HG02588 (cell line): Measurements from ENCODE around the gene MPRIP.
"Not testable (repeated sequence)": the region's sequence is repeated elsewhere in the genome, so short reads cannot be mapped to it uniquely, and the experiment has no call there.

Experiments
- ATAC-seq: cut with Tn5 transposase; IDR thresholded peaks from one replicate; pipeline ENCODE4 v1.9.1; 2021; ENCODE audit warnings: mild to moderate bottlenecking, moderate library complexity; ENCODE audit not compliant: unreplicated experiment

MPRIP gene

GRCh38 chr17:17042384-17042736 is at the start of gene MPRIP:
Gene MPRIP (plus strand): TSS chr17:17042457. CDS start chr17:17042849, 392 bp downstream.
- no peak for ATAC-seq

DNA sequence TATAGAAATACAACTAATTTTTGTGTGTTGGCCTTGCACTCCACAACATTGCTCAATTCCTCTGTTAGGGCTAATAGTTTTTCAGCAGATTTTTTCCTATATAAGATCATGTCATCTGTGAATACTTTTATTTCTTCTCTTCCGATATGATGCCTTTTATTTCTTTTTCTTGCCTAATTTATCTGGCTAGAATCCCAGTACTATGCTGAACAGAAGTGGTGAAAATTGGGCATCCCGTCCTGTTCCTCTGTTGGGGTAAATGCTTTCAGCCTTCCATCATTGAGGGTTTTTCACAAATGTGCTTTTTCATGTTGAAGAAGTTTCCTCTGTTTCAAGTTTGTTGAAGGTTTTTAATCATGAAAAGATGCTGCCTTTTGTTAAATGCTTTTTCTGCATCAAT is 47.6 kb upstream of the MPRIP start:
- no peak for ATAC-seq

DNA sequence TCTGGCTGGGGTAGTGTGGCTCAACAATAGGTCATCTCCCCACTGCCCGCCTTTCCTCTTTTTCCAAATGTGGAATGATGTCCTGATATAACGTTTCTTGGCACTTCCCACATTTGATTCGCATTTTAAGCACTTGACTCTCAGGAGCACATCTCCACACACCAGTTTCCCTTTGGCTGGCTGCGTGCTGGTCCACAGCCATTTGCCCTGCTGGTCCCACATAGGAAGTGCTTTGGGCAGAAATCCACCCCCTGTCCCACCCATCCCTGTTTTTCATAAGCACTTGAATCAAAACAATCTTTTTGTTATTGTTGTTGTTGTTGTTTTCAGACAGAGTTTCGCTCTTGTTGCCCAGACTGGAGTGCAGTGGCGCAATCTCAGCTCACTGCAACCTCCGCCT is 46.3 kb upstream of the MPRIP start:
- no peak for ATAC-seq

- ATAC-seq = not testable (repeated sequence)
These were observed 45.5 kb upstream of the MPRIP start for GRCh38 chr17:16996726-16997125.

GRCh38 chr17:16997514-16998429 is 44.5 kb upstream of the MPRIP start:
- ATAC-seq = peak; percentile 49

DNA sequence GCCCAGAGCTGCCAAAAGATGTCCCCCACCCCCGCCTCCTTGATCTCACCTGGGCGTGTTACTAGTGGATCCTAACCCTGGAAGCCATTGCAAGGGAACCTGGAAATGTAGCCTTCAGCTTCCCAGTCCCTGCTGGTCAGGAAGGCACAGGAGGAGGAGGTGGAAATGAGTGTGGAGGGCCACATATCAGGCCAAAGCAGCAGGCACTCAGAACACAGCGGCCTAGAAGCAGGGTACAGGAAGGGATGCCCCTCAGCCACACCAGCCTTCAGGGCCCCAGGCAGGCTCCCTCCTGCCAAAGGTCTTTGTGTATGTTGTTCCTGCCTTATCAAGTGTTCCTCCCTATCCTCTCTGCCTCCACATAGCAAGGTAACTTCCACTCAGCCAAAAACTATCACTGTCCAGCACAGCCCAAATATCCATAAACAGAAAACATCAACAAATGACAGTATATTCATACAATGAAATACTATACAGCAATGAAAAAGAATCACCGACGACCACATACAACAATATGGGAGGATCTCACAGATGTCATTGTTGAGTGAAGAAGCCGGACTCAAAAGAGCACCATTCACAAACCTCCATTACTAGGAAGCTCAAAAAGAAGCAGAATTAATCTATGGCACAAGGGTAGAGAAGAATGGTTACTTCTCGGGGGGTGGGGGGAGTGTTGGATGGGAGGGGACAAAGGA is 42.2 kb upstream of the MPRIP start:
- ATAC-seq = no peak

DNA sequence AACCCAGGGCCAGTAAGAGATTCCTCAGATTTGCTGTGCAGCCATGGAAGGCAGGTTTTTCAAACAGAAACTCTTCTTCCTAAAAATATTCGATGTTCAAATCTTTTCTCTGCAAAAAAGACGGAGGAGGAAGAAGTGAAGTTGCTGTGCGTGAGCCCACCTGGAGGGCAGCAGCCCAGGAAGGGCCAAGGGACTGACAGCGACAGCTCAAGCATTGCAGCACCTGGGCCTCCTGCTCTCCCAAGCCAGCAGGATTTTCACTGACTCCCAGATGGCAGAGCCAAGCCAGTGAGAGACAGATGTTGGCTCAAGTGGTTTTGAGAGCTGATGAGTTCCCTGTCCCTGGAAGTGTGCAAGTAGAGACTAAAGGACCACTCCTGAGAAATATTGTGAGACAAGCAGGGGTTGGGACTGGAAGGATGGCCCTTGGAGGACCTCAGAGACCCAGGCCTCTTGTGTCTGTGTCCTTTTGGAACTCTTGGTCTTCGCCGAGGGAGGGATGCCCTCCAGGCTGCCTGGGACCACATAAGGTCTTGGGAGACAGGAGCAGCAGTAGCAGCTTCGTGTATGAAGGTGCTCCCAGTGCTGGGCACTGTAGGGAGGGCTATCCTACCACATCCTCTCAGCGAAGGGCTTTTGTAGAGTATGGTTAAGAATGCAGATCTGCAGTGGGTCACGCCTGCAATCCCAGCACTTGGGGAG is 41.0 kb upstream of the MPRIP start:
- ATAC-seq = no peak

GRCh38 chr17:17001874-17002520 is 40.3 kb upstream of the MPRIP start:
- peak; percentile 82 for ATAC-seq

DNA sequence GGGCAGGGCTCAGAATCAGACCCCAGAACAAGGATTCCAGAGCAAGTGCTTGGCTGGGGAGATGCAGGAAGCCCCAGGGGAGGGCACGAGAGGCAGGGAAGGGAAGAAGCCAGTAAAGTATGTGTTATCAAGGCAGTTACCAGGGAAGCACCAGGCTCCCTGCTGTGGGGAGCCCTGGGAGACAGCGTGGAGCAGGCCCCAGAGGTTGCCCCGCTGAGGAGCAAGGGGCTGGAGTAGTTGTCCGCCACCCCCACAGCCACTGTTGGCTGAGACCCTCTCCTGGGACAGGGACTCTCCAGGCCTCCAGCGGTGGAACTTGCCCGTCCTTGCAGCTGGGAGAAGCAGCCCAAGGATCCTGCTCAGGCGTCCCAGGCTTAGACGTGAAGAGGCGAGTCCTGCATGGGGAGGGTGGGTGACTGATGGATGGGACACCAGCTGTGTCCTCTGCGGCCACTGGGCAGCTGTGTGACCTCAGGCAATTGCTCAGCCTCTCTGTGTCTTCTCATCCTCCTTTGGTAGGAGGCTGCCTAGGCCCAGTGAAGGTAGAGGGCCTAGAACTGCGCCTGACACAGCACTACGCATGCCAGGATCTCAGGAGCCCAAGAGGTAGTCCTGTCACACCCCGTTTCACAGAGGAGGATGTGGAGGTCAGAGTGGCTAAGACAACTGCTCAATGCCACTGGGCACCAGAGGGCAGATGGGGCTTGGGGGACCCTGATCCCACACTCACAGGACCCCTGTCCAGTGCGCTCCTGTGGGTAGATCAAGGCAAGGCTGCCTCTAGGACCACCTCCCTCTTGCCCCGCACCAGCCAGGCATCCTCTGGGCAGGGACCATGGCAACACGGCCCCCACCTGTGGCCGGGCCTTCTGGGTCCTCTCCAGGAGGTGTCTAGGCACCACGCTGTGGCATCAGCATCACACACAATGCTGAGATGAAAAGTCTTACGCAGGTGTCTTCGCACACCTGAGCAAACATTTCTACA is 39.2 kb upstream of the MPRIP start:
- ATAC-seq = not testable (repeated sequence)

DNA sequence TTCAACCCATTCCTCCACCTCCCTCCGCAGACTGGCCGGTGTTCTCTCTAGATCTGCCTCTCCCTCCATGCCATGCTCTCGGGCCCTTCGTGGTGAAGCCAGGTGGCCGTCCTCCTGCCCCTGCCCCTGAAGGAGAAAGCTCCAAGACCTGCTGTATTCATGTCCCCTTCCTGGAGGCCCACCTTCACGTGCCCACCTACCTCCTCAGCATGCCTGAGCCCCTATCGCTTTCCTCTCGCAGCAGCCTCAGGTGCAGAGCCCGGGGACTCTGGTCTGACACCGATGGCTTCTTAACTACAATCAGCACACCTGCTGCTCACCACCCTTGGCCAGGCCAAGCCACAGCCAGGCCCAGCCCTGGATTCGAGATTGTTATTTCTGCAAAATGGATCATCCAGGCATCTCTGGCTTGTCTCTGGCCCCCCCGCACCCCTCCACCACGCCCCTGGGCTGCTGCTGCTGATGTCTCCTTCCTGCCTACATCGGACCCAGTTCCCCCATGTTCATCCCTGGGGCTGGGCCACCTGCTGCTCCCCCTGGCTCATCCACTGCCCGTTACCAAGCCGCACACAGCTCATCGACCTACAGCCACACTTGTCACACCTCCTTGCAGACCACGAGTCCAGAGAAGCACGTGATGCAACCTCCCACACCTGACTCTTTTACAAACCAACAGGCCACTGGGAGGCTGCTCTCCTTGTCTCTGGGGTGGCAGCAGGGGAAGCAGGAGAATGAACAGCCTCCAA is 37.8 kb upstream of the MPRIP start:
- no peak for ATAC-seq

- ATAC-seq = not testable (repeated sequence)
These were observed 37.2 kb upstream of the MPRIP start for GRCh38 chr17:17004997-17005614.

GRCh38 chr17:17007891-17008290 is 34.4 kb upstream of the MPRIP start:
- not testable (repeated sequence) for ATAC-seq

DNA sequence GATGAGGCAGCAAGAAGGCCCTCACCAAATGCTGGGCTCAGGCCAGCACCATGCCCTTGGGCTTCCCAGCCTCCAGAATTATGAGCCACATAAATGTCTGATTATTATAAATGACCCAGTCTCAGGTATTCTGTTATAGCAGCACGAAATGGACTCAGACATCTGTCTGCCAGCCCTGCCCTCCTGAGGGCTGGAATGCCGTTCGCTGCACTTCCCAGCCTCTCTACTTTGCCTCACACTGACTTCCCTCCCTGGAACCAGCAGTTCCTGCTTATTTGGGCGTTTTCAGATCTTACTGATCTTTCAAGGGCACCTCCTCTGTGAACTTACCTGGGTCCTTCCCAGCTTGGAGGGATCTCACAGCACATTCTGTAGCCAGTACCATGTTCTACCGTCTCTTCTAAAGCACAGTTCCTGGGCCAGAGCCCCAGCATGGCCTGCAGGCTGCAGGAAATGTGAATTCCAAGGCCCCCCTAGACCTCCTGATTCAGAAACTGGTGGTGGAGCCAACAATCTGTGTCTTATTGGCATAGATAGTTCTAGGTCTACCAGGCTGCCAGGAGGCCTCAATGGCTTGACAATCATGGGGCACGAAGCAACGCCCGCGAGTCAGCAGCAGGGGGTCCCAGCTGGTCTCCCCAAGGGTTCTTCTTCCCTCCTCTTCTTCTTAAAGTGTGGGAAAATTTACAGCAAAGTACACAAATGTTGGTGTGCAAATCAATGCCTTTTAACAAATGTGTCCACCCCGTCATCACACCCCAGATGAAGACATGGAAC is 33.4 kb upstream of the MPRIP start:
- ATAC-seq = not testable (repeated sequence)

DNA sequence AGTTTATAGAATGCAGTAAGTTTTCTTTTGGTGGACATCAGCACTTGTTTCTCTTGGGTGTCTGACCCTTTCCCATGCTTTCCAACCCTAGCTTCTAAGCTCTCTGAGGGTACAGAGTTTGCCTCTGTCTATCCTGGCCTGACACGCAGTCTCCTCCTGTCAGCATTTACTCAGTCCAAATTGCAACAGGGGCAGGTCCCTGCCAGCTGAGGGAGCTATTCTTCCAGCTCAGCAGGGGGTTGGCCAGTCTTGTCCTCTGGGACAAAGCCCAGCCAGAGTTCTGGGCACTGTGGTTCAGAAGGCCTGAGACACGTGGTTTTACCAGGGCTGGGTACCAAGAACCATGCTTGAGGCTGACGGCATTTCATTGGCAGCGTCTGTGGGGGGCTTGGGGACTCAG is 32.3 kb upstream of the MPRIP start:
- not testable (repeated sequence) for ATAC-seq

GRCh38 chr17:17010545-17011034 is 31.7 kb upstream of the MPRIP start:
- ATAC-seq = not testable (repeated sequence)

- not testable (repeated sequence) for ATAC-seq
These were observed 31.0 kb upstream of the MPRIP start for GRCh38 chr17:17011043-17011907.
